ENCODE results near the gene LARP4B.
"Not testable (repeated sequence)": the region's sequence is repeated elsewhere in the genome, so short reads cannot be mapped to it uniquely, and the experiment has no call there.

Gene LARP4B

GRCh38 chr10:770048-770712 lies 161.3 kb downstream of the LARP4B start:
- not testable (repeated sequence) for DNase-seq (ENCODE audit: low read depth, low spot score)

GRCh38 chr10:767794-768193 lies 163.7 kb downstream of the LARP4B start:
- DNase-seq (ENCODE audit: low read depth, low spot score), result no peak

- DNase-seq (ENCODE audit: low read depth, low spot score), result no peak
Measured at GRCh38 chr10:767211-767610, 164.3 kb downstream of the LARP4B start.

- DNase-seq (ENCODE audit: low read depth, low spot score), result no peak
Measured at GRCh38 chr10:761376-761775, 170.1 kb downstream of the LARP4B start.

GRCh38 chr10:760622-761021 lies 170.9 kb downstream of the LARP4B start:
- DNase-seq (ENCODE audit: low read depth, low spot score), result no peak

GRCh38 chr10:759898-760477 lies 171.5 kb downstream of the LARP4B start:
- no peak for DNase-seq (ENCODE audit: low read depth, low spot score)
